ENCODE data around the gene FLRT2.

Gene FLRT2

GRCh38 chr14:85566603-85567002, 36.7 kb downstream of the FLRT2 start:
- no peak for DNase-seq

GRCh38 chr14:85572011-85572410, 42.1 kb downstream of the FLRT2 start:
- no peak for DNase-seq

GRCh38 chr14:85572845-85573244, 42.9 kb downstream of the FLRT2 start:
- no peak for DNase-seq

GRCh38 chr14:85573406-85573805, 43.5 kb downstream of the FLRT2 start:
- DNase-seq, result no peak

GRCh38 chr14:85574853-85575616, 45.1 kb downstream of the FLRT2 start:
- DNase-seq, result no peak

- no peak for DNase-seq
Observed at GRCh38 chr14:85575617-85575898, 45.6 kb downstream of the FLRT2 start.

- DNase-seq, result no peak
Observed at GRCh38 chr14:85576218-85576617, 46.3 kb downstream of the FLRT2 start.

GRCh38 chr14:85576848-85577542, 47.1 kb downstream of the FLRT2 start:
- DNase-seq, result no peak

- no peak for DNase-seq
Observed at GRCh38 chr14:85577543-85578114, 47.7 kb downstream of the FLRT2 start.

GRCh38 chr14:85578357-85578756, 48.4 kb downstream of the FLRT2 start:
- no peak for DNase-seq

- DNase-seq, result no peak
Observed at GRCh38 chr14:85578930-85579329, 49.0 kb downstream of the FLRT2 start.

- DNase-seq, result no peak
Observed at GRCh38 chr14:85579942-85580341, 50.0 kb downstream of the FLRT2 start.

GRCh38 chr14:85580536-85581140, 50.7 kb downstream of the FLRT2 start:
- no peak for DNase-seq

- DNase-seq, result no peak
Observed at GRCh38 chr14:85581691-85582090, 51.7 kb downstream of the FLRT2 start.

GRCh38 chr14:85583380-85583779, 53.4 kb downstream of the FLRT2 start:
- no peak for DNase-seq

- DNase-seq, result no peak
Observed at GRCh38 chr14:85584481-85584880, 54.5 kb downstream of the FLRT2 start.

- no peak for DNase-seq
Observed at GRCh38 chr14:85587151-85587711, 57.3 kb downstream of the FLRT2 start.

GRCh38 chr14:85590784-85591183, 60.8 kb downstream of the FLRT2 start:
- no peak for DNase-seq

- no peak for DNase-seq
Observed at GRCh38 chr14:85594217-85594616, 64.3 kb downstream of the FLRT2 start.

GRCh38 chr14:85595981-85596380, 66.0 kb downstream of the FLRT2 start:
- no peak for DNase-seq

- DNase-seq, result no peak
Observed at GRCh38 chr14:85596562-85596961, 66.6 kb downstream of the FLRT2 start.

GRCh38 chr14:85597701-85598100, 67.8 kb downstream of the FLRT2 start:
- no peak for DNase-seq

- DNase-seq, result no peak
Observed at GRCh38 chr14:85599939-85600338, 70.0 kb downstream of the FLRT2 start.

GRCh38 chr14:85601246-85601645, 71.3 kb downstream of the FLRT2 start:
- DNase-seq, result no peak

Data from DMS 273 treated with DMSO at 0.1 percent for 48 hours (cell line).